ENCODE results near the gene CTSA.

CTSA gene

GRCh38 chr20:45882469-45883099 is 8.6 kb upstream of the CTSA start:
- ChIA-PET CTCF (interaction anchor here (0.9 to 3.4 kb wide), 4 partner anchors 8 to 87 kb away, joined by 3 to 50 read pairs (median 10); partner anchors contain the start of genes CTSA and NEURL2), POLR2A (interaction anchor here (1.2 kb wide), 1 partner anchor 25 kb away, joined by 3 read pairs; no protein-coding TSS in a partner anchor)
- no peak for DNase-seq (ENCODE audit: low read depth, low spot score)
- no peak overlapping the region for H3K4me3 ChIP-seq (ENCODE audit: low read depth, low read length)
- TF ChIP-seq CTCF (IDR thresholded peaks at IDR 0.05; ENCODE audit: insufficient read depth, low read length, missing control alignments) = no peak

GRCh38 chr20:45883100-45883469 is 8.1 kb upstream of the CTSA start:
- H3K4me3 ChIP-seq (ENCODE audit: low read depth, low read length) = no peak overlapping the region
- ChIA-PET CTCF (interaction anchor here (3.4 kb wide), 1 partner anchor 87 kb away, joined by 18 read pairs; no protein-coding TSS in a partner anchor), POLR2A (no interaction called here)
- no peak for TF ChIP-seq CTCF (IDR thresholded peaks at IDR 0.05; ENCODE audit: insufficient read depth, low read length, missing control alignments)
- no peak for DNase-seq (ENCODE audit: low read depth, low spot score)

- DNase-seq (ENCODE audit: low read depth, low spot score) = no peak
- ChIA-PET POLR2A (no interaction called here), CTCF (interaction anchor here (1.0 to 1.1 kb wide), 2 partner anchors 47 to 88 kb away, joined by 3 read pairs; no protein-coding TSS in a partner anchor)
- TF ChIP-seq CTCF (IDR thresholded peaks at IDR 0.05; ENCODE audit: insufficient read depth, low read length, missing control alignments) = no peak
- H3K4me3 ChIP-seq (ENCODE audit: low read depth, low read length) = no peak overlapping the region
Observed at GRCh38 chr20:45886590-45887345, 4.4 kb upstream of the CTSA start.

- no peak for DNase-seq (ENCODE audit: low read depth, low spot score)
- no peak for TF ChIP-seq CTCF (IDR thresholded peaks at IDR 0.05; ENCODE audit: insufficient read depth, low read length, missing control alignments)
- ChIA-PET POLR2A (no interaction called here), CTCF (interaction anchor here (5.3 kb wide), 1 partner anchor 82 kb away, joined by 43 read pairs; no protein-coding TSS in a partner anchor)
- no peak within 1 kb of the TSS for H3K4me3 ChIP-seq (ENCODE audit: low read depth, low read length)
Observed at GRCh38 chr20:45887346-45887715, 3.8 kb upstream of the CTSA start, which contains the start of gene SPATA25. Gene SPATA25 (minus strand): TSS chr20:45887622. CDS start chr20:45887590, 32 bp downstream.

- POLR2A ChIA-PET = interaction anchor here (2.8 kb wide), 1 partner anchor 7 kb away, joined by 21 read pairs; the partner anchor contains the start of gene ZSWIM1
Observed at GRCh38 chr20:45888681-45889080, 2.5 kb upstream of the CTSA start.

More at GRCh38 chr20:45888681-45889080, 2.5 kb upstream of the CTSA start:
- H3K4me3 ChIP-seq (ENCODE audit: low read depth, low read length) = no peak overlapping the region
- no peak for DNase-seq (ENCODE audit: low read depth, low spot score)
- TF ChIP-seq CTCF (IDR thresholded peaks at IDR 0.05; ENCODE audit: insufficient read depth, low read length, missing control alignments) = no peak
- CTCF ChIA-PET = interaction anchor here (1.3 to 5.3 kb wide), 6 partner anchors 11 to 90 kb away, joined by 3 to 43 read pairs (median 16); no protein-coding TSS in a partner anchor

Data from AG04449 (cell line).